ENCODE results near the gene CACYBP.
"Not testable (repeated sequence)": the region's sequence is repeated elsewhere in the genome, so short reads cannot be mapped to it uniquely, and the experiment has no call there.

CACYBP gene

DNA sequence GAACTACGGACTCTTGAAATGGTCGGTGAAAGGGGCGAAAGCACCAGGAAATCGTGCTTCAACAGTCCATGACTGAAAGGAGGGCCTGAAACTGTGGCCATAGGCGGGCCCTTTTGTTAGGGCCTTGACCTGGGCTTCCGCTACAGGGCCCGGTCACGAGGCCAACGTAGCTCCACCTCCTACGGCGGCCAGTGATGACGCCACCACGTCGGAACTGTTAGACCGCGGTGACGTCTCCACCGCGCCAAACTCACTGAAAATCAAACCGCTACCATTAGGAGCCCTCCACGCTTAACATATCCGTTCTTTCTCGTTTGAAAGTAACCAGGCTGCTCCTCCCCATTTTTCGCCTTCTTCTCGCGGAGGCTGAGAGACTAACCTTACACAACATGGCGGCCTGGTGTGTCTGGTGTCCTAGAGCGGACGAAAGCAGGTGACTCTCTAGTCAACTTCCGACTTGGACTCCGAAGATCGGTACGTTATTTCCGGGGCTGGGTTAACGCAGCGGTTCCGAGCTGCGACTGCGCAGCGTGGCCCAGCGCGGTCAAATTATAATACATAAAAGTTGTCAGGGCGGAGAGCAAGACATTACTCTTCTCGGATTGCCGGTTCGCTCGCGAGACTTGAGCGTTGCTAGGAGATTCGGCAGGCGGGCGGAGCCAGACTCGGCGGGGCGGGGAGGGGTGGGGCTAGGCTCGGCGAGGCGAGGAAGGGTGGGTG, 371 bp upstream of the CACYBP start:
- peak; percentile 99 for DNase-seq
- in situ Hi-C loops (cut with HindIII; ENCODE audit: low pct_ligation_motif_present, low pct_unique_long_range_greater_than_20kb, low sequenced_read_pairs) = no loop called here

- DNase-seq = peak; percentile 28
- in situ Hi-C loops (cut with HindIII; ENCODE audit: low pct_ligation_motif_present, low pct_unique_long_range_greater_than_20kb, low sequenced_read_pairs) = no loop called here
Measured at GRCh38 chr1:175000697-175001187, 995 bp downstream of the CACYBP start.

DNA sequence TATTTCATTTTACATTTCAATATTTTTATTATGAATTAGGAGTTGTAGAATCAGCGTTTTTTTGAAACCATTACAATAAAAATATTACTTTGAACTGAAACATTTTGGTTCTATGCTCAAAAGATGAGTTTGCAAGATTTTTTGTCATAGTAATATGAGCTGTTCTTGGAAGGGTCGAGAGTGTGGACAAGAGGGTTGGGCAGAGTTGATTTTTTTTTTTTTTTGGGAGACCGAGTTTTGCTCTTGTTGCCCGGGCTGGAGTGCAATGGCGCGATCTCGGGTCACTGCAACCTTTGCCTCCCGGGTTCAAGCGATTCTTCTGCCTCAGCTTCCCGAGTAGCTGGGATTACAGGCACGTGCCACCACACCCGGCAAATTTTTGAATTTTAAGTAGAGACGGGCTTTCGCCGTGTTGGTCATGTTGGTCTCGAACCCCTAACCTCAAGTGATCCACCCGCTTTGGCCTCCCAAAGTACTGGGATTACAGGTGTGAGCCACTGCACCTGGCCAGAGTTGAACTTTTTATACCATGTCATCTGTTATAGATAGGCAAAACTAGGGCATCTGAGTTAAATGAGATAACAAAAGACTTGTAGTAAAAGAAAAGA, 3.3 kb downstream of the CACYBP start:
- DNase-seq = no peak
- in situ Hi-C loops (cut with HindIII; ENCODE audit: low pct_ligation_motif_present, low pct_unique_long_range_greater_than_20kb, low sequenced_read_pairs) = no loop called here

DNA sequence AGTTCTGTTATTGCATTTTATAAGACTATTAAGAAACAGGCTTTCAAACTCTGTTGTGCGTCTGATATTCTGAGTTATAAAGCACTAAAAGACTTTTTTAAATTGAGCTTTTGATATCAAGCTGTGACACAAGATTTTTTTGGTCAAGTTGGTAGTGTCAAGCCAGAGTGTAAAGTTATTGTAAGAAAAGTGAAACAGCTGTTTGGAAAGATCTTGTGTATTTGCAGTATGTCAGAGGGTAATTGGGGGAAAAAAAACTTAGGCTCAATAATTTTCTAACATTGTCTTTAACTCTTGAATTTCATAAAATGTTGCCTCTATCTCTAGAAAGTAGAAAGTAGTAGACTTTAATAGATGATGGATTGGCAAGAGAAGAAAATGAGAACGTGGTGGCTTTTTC, 3.8 kb downstream of the CACYBP start:
- no peak for DNase-seq
- in situ Hi-C loops (cut with HindIII; ENCODE audit: low pct_ligation_motif_present, low pct_unique_long_range_greater_than_20kb, low sequenced_read_pairs) = no loop called here

DNA sequence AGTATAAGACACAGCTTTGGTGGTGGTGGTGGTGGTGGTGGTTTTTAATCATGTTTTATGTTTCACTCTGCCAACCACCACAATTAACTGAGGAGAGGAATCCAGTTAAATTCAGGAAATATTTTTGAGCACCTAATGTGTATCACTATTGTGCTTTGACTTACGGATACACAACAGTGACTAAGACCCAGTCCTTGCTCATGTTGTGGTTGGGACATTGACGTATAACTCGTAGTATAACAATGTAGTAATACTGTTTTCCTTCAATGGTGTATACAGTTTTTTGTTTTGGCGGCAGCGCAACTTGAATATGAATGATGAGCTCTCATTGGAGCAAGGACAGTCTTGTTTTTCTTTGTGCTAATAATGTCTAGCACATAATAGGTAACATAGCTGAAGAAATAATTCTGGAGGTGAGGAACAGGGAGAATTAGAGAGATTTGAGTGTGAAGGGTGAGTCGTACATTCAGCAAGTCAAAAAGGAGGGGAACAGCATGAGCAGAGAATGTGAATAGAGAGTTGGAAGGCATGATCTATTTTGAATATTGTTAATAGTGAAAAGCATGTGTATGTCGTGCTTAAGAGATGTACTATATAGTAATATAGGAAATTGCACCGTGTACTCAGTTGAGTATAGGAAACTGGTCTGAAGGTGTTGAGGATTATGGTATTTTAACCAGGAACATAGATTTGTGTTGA, 5.5 kb downstream of the CACYBP start:
- no peak for DNase-seq
- in situ Hi-C loops (cut with HindIII; ENCODE audit: low pct_ligation_motif_present, low pct_unique_long_range_greater_than_20kb, low sequenced_read_pairs) = no loop called here

GRCh38 chr1:175009532-175009931, 9.8 kb downstream of the CACYBP start:
- no peak for DNase-seq
- in situ Hi-C loops (cut with HindIII; ENCODE audit: low pct_ligation_motif_present, low pct_unique_long_range_greater_than_20kb, low sequenced_read_pairs) = no loop called here

DNA sequence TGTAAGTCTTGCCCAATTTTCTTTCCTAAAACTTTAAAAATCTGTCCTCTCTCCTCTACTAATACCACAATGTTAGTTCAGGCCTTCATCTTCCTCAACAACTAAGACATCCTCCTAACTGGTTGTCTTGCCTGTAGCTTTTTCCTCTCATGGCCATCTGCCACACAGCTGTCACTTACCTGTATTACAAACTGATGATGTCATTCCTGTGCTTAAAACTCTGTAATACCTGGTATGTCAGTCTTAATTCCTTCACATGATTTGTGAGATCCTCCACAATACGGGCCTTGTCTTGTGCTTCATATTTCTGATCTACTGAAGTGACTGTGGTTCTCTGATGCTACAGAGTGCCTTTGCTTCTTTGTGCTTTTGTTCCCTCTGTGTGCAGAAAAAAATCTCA, 13.7 kb downstream of the CACYBP start:
- DNase-seq = no peak
- in situ Hi-C loops (cut with HindIII; ENCODE audit: low pct_ligation_motif_present, low pct_unique_long_range_greater_than_20kb, low sequenced_read_pairs) = no loop called here

DNA sequence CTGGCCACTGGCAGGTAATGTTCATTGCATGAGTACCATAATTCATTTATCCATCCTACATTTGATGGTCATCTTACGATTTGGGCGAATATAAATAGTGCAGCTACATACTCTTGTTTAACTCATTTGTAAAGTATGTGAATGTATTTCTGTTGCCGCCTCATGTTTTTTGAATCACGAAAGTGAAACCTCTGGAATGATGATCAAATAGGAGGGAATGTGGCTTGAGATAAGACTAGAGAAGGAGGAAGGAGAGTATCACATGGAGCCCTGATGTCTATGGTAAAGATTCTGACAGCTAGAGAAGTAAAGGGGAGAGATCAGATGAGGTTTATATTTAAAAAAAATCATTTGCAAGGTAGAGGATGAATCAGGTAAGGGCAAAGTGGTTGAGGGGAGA, 15.5 kb downstream of the CACYBP start:
- in situ Hi-C loops (cut with HindIII; ENCODE audit: low pct_ligation_motif_present, low pct_unique_long_range_greater_than_20kb, low sequenced_read_pairs) = no loop called here
- no peak for DNase-seq

GRCh38 chr1:175019524-175019923, 19.8 kb downstream of the CACYBP start:
- in situ Hi-C loops (cut with HindIII; ENCODE audit: low pct_ligation_motif_present, low pct_unique_long_range_greater_than_20kb, low sequenced_read_pairs) = no loop called here
- no peak for DNase-seq

DNA sequence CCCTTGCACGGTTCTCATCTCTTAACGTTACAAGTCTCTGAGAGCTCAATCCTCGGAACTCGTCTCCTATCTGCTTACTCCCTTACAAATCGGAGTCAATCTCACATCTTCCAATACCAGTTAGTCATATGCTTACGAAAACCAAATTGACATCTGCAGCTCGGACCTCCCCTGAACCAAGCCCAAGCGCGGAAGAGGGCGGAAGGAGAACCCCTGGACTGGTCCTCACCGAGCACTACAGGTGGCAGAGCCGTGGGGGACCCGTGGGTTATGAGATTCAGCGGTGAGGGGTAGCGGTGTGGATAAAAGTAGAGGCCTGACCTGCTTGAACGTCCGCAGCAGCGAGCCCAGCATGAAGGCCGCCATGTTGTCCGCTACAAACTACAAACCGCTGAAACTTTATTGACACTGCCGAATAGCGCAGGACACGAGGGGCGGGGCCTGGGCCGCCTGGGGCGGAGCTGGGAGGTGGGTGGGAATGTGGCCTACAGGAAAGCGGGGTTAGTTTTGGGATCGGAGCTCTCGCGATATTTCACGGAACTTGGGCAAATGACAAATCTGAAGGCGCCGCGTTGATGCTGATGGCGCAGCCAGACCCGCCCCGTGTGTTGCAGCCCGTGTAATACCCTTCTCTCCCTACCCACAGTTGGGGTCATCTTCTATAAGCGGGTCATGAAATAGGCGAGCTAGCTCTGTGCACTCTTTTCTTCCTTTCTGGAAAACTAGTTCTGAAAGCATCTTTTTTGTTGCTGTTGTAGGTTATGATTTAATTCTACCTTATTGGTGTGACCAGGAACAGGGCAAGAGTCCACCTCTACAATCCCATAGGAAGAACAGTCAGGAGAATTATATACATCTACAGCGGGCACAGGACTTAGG, 23.5 kb downstream of the CACYBP start, which contains the start of gene MRPS14:
MRPS14 (minus strand) TSS at position 383 of the 879 bp plus-strand sequence; CDS start at position 366, 17 bp downstream.
- in situ Hi-C loops (cut with HindIII; ENCODE audit: low pct_ligation_motif_present, low pct_unique_long_range_greater_than_20kb, low sequenced_read_pairs) = no loop called here
- DNase-seq = peak; percentile 99

- in situ Hi-C loops (cut with HindIII; ENCODE audit: low pct_ligation_motif_present, low pct_unique_long_range_greater_than_20kb, low sequenced_read_pairs); DNase-seq: not testable (repeated sequence)
Measured at GRCh38 chr1:175023922-175024242, 24.1 kb downstream of the CACYBP start.

DNA sequence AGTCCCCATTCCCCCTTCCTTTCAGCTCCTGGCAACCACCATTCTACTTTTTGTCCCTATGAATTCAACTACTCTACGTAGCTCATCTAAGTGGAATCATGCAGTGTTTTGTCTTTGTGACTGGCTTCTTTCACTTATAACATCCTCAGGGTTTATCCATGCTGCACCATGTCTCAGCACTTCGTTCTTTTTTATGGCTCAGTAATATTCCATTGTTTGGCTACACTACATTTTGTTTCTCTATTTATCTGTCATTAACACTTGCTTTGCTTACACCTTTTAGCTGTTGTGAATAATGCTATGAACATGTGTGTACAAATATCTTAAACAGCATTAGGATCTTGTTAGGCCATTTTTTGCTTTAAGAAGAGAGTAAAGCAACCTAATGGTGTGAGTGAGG, 25.0 kb downstream of the CACYBP start:
- DNase-seq = no peak
- in situ Hi-C loops (cut with HindIII; ENCODE audit: low pct_ligation_motif_present, low pct_unique_long_range_greater_than_20kb, low sequenced_read_pairs) = no loop called here

DNA sequence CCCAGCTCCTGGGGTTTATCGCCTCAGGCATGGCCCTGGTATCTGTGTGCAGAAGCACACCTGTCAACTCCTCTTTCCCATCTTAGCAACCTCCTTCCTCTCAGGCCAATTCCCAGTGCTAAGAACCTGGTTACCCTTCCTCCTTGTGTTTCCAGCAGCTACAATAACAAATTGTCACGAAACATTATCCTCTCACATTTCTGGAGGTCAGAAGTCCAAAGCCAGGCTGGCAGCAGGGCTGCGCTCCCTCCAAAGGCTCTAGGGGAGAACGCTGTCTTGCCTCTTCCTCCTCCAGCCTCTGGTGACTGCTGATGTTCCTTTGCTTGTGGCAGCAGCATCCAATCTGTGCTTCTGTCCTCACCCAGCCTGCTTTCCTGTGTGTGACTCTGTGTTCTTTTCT, 34.2 kb downstream of the CACYBP start:
- no peak for DNase-seq
- in situ Hi-C loops (cut with HindIII; ENCODE audit: low pct_ligation_motif_present, low pct_unique_long_range_greater_than_20kb, low sequenced_read_pairs) = no loop called here

DNA sequence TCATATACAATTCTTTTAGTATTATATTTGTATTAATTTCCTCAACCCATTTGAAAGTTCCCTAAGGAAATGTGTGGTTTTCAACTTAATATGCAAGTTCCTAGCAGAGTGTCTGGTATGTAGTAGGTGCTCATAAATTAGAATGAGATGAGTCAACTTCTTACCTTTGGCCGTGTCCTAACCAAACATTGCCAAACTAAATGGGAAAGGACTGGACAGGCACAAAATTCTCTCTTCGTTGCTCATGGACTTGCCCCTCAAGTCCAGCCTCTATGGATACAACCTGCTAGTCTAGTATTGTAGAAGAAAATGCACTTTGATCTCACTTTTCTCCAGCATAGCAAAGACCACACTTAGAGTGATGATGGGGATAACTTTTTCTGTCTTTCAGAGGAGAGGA, 35.0 kb downstream of the CACYBP start:
- in situ Hi-C loops (cut with HindIII; ENCODE audit: low pct_ligation_motif_present, low pct_unique_long_range_greater_than_20kb, low sequenced_read_pairs) = no loop called here

GRCh38 chr1:175035865-175036264, 36.1 kb downstream of the CACYBP start:
- DNase-seq = no peak
- in situ Hi-C loops (cut with HindIII; ENCODE audit: low pct_ligation_motif_present, low pct_unique_long_range_greater_than_20kb, low sequenced_read_pairs) = no loop called here

More for the DNA sequence above, 35.0 kb downstream of the CACYBP start:
- DNase-seq = no peak

GRCh38 chr1:175036476-175036875, 36.7 kb downstream of the CACYBP start:
- no peak for DNase-seq
- in situ Hi-C loops (cut with HindIII; ENCODE audit: low pct_ligation_motif_present, low pct_unique_long_range_greater_than_20kb, low sequenced_read_pairs) = no loop called here

GRCh38 chr1:175037416-175037815, 37.7 kb downstream of the CACYBP start:
- DNase-seq = no peak

GRCh38 chr1:175040324-175040879, 40.7 kb downstream of the CACYBP start:
- no peak for DNase-seq
- in situ Hi-C loops (cut with HindIII; ENCODE audit: low pct_ligation_motif_present, low pct_unique_long_range_greater_than_20kb, low sequenced_read_pairs) = no loop called here

More at GRCh38 chr1:175037416-175037815, 37.7 kb downstream of the CACYBP start:
- in situ Hi-C loops (cut with HindIII; ENCODE audit: low pct_ligation_motif_present, low pct_unique_long_range_greater_than_20kb, low sequenced_read_pairs) = no loop called here
